ENCODE data around the gene DOCK2.
"Not testable (repeated sequence)": the region's sequence is repeated elsewhere in the genome, so short reads cannot be mapped to it uniquely, and the experiment has no call there.

DOCK2 gene

GRCh38 chr5:169637085-169637548 lies at the start of gene DOCK2:
Gene DOCK2, plus strand, starts transcription at chr5:169637275. Its CDS starts 52 bp downstream, at chr5:169637327.
- DNase-seq (ENCODE audit: low spot score) = peak; percentile 60

GRCh38 chr5:169590602-169591001 lies 46.5 kb upstream of the DOCK2 start:
- DNase-seq (ENCODE audit: low spot score) = no peak

- no peak for DNase-seq (ENCODE audit: low spot score)
These were observed 45.4 kb upstream of the DOCK2 start for GRCh38 chr5:169591636-169592035.

- DNase-seq (ENCODE audit: low spot score) = no peak
These were observed 44.0 kb upstream of the DOCK2 start for GRCh38 chr5:169592937-169593650.

- no peak for DNase-seq (ENCODE audit: low spot score)
These were observed 41.8 kb upstream of the DOCK2 start for GRCh38 chr5:169595172-169595820.

GRCh38 chr5:169599451-169599850 lies 37.6 kb upstream of the DOCK2 start:
- no peak for DNase-seq (ENCODE audit: low spot score)

- no peak for DNase-seq (ENCODE audit: low spot score)
These were observed 34.5 kb upstream of the DOCK2 start for GRCh38 chr5:169602535-169602934.

- DNase-seq (ENCODE audit: low spot score) = no peak
These were observed 30.8 kb upstream of the DOCK2 start for GRCh38 chr5:169606279-169606678.

- no peak for DNase-seq (ENCODE audit: low spot score)
These were observed 29.2 kb upstream of the DOCK2 start for GRCh38 chr5:169607882-169608281.

GRCh38 chr5:169609716-169610115 lies 27.4 kb upstream of the DOCK2 start:
- DNase-seq (ENCODE audit: low spot score) = no peak

- no peak for DNase-seq (ENCODE audit: low spot score)
These were observed 26.5 kb upstream of the DOCK2 start for GRCh38 chr5:169610606-169611005.

GRCh38 chr5:169615561-169615960 lies 21.5 kb upstream of the DOCK2 start:
- DNase-seq (ENCODE audit: low spot score) = no peak

GRCh38 chr5:169624307-169624706 lies 12.8 kb upstream of the DOCK2 start:
- DNase-seq (ENCODE audit: low spot score) = not testable (repeated sequence)

- DNase-seq (ENCODE audit: low spot score) = no peak
These were observed 10.3 kb upstream of the DOCK2 start for GRCh38 chr5:169626779-169627178.

- no peak for DNase-seq (ENCODE audit: low spot score)
These were observed 9.5 kb upstream of the DOCK2 start for GRCh38 chr5:169627551-169627950.

GRCh38 chr5:169628892-169629291 lies 8.2 kb upstream of the DOCK2 start:
- DNase-seq (ENCODE audit: low spot score) = no peak

GRCh38 chr5:169629847-169630548 lies 7.1 kb upstream of the DOCK2 start:
- DNase-seq (ENCODE audit: low spot score) = no peak

- DNase-seq (ENCODE audit: low spot score) = no peak
These were observed 5.7 kb upstream of the DOCK2 start for GRCh38 chr5:169631360-169631759.

GRCh38 chr5:169632946-169633345 lies 4.1 kb upstream of the DOCK2 start:
- DNase-seq (ENCODE audit: low spot score) = no peak

- DNase-seq (ENCODE audit: low spot score) = no peak
These were observed 2.5 kb upstream of the DOCK2 start for GRCh38 chr5:169634606-169635005.

GRCh38 chr5:169635936-169636335 lies 1.1 kb upstream of the DOCK2 start:
- no peak for DNase-seq (ENCODE audit: low spot score)

- no peak for DNase-seq (ENCODE audit: low spot score)
These were observed 494 bp upstream of the DOCK2 start for GRCh38 chr5:169636477-169637084.

All from CD4-positive, alpha-beta T cell treated with Interleukin-6 at 100 ng/mL for 8 hours (primary cell).